UCSD-AML1 (cell line): ENCODE results near the gene B4GALNT1.
"Not testable (repeated sequence)": the region's sequence is repeated elsewhere in the genome, so short reads cannot be mapped to it uniquely, and the experiment has no call there.

ENCODE experiments used
- DNase-seq: peaks from one replicate; lab custom pipeline; 2025; ENCODE audit not compliant: unreplicated experiment; lab: John Stamatoyannopoulos, UW

Gene B4GALNT1

DNA sequence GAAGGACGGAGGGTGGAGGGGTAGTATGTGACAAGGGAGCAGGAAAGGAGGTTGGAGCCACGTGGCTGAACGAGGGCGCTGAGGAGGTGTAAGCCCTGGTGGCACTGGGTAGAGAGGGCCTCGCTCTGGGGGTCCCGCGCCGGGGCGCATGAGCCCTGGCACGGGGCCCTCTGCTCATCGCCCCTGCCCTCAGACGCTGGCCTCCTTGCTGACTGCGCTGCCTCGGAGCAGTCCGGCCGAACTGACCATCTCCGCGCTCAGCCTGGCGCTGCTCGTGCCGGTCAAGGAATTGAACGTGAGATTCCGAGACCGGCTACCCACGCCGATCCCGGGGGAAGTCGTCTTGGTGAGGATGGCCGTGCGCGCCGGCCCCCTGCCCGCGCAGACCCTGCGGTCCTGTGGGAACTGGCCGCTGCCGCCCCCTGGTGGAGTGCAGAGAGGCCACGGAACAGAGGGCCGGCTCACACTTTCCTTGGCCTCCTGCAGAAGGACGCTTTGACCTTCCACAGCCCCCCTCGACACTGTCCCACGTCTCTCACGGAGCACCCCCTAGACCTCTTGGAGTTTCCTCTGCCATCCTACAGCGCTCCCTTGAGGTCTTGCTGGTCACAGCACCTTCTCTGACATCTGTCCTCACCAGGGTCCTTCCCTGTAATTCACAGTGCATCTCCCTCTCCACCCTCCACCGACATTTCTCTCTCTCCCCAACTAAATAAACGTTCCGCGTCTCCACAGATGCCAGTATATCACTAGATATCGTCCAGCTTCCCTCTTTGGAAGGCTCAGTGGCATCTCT, 11.3 kb downstream of the B4GALNT1 start:
- DNase-seq, result peak; percentile 57

DNA sequence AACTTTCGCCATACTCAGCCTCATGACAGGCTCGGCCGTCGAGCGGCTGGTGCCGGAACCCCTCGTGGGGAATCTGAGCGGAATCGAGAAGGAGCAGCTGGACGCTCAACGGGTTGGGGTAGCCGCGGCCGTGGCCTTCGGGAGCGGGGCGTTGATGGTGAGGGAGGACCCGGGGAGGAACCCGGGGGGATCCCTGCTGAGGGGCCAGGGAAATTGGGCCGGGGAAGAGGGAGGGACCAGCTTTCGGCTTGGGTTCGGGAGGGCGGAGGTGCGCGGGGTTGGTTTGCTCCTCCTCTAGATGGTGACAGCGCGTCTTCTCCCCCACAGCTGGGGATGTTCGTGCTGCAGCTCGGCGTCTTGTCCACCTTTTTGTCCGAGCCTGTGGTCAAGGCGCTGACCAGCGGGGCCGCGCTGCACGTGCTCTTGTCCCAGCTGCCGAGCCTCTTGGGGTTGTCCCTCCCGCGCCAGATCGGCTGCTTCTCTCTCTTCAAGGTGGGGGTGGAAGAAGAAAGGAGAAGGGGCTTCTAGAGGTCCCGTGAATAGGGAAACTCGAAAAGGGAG, 12.0 kb downstream of the B4GALNT1 start:
- DNase-seq, result no peak

DNA sequence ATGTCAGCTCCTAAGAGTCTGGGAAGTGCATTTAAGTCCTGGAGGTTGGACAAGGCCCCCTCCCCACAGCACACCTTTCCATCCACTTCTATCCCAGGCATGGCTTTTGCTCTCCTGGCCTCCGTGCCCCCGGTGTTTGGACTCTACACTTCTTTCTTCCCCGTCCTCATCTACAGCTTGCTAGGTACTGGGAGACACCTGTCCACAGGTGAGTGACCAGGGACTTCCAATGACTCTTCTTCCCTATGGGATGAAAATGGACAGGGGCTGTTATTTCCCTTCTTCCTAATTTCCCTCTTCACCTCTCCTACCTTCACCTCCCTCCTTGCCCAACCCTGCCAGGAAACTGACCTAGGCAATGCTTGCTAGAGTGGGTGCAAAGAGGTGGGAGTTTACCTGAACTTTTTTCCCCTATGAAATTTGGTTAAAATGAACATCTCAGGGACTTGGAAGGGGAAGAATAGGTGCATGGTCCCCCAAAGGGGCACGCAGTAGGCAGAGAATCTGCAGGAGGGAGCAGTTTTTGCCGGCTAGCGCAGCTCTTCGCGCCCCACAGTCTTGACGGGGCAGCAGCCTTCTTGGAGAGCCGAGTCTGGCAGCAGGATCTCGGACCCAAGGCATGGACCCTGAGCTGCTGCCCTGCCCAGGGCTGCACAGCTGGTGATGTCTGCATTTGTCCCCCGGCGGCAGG, 12.6 kb downstream of the B4GALNT1 start:
- DNase-seq, result no peak

DNA sequence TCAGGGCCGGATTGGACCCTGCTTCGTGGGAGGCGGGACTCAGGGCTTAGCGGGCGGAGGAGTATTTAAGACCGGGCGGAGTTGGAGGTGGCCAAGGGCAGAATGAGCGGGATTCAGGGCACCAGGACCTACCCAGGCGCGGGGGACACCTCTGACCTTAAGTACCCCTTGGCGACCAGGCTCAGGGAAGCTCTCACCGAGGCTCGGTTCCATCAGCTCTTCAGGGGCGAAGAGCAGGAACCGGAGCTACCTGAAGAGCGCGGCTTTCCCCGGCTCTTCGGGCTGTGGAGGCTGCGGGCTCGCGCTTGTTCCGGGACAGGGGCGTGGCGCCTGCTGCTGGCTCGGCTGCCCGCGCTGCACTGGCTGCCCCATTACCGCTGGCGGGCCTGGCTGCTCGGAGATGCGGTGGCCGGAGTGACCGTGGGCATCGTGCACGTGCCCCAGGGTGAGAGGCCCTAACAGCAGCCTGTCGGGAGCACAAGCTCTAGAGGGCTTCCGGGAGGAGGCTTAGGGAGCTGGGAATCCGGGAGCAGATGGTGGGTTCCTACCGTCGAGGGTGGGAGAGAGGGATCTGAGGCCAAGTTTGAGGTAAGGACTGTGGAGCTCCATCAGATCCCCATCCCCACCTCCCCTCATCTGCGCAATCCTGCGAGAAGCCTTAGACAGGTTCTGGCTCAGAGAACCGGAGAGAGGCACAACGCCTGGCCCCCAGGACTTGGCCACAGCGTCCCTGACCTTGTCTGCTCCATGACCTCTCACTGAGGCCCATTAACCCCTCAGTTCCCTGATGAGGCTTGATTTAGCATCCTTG, 13.4 kb downstream of the B4GALNT1 start:
- no peak for DNase-seq

DNA sequence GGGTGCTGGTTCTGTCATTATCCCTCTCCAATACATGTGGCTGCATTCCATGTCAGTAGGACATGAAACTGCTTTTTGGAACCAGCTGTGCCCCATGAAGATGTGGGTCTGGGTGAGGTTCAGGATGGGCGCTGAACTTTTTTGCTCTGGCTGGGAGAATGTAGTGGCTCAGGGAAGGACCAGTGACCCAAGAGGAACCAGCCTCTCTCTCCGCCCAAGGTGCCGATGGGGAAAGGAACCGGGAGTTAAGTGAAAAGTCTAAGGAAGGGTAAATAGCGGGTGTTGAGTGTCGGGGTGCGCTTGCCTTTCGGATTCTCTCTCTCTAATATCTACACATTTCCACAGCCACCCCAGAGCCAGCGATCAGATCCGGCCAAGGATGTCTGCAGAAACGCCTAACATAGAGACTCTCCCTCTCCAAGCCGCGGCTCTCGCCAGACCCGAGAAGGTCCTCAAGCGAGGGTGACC, 14.0 kb downstream of the B4GALNT1 start:
- DNase-seq, result no peak

DNA sequence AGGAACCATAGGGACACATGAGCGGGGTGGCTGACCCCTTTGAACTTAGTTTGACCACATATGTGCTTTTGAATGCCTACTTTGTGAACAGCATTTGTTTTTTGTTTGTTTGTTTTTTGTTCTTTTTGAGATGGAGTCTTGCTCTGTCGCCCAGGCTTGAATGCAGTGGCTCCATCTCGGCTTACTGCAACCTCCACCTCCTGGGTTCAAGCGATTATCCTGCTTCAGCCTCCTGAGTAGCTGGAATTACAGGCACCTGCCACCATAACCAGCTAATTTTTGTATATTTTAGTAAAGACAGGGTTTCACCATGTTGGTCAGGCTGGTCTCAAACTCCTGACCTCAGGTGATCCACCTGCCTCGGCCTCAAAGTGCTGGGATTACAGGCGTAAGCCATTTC, 14.6 kb downstream of the B4GALNT1 start:
- DNase-seq, result not testable (repeated sequence)

DNA sequence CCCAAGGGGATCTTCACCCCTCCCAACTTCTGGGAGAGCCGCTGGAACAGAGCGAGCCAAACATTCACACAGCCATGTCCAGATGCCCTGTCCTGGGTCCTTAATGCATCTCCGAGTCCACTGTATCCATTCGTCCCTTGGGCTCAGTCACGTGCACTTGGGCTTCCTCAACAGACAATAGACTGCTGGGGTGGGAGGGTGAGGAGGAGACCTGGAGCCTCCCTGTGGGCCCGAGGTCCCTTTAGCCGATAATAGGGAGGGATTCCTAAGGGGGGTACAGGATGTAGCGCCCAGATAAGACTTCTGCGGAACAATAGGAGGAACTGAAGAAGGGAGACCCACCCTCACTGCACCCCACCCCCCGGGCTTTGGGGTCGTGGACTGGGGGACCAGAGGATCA, 15.1 kb downstream of the B4GALNT1 start:
- DNase-seq, result no peak

DNA sequence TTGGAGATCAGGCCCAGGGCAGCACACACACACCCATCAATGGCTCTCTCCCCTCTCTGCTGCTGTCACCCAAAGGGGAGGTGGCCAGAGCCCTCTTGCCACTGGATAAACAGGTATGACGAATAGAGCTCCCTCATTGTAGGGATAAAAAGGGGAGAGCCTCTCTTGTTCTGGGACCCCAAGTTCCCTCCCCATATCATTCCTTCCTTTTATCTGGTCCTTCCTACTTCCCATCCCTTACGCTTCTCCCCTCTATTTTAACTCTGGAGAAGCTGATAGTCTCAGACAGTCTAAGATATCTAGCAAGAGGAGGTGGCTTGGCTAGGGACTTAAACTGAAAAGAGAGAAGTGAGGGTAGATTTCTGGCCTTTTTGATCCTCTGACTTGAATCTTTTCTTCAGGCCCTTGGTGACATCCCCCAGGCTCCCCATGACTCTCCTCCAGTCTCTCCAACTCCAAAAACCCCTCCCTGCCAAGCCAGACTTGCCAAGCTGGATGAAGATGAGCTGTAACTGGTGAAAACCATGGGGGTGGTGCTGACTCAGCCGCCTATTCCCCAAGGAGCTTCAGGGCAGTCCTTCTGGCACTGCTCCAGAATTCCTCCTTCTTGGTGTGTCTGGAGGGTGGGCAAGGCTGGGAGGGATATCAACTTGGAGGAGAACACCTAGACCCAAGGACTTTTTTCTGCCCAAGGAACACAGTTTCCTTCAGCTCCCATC, 16.5 kb downstream of the B4GALNT1 start:
- DNase-seq, result no peak

DNA sequence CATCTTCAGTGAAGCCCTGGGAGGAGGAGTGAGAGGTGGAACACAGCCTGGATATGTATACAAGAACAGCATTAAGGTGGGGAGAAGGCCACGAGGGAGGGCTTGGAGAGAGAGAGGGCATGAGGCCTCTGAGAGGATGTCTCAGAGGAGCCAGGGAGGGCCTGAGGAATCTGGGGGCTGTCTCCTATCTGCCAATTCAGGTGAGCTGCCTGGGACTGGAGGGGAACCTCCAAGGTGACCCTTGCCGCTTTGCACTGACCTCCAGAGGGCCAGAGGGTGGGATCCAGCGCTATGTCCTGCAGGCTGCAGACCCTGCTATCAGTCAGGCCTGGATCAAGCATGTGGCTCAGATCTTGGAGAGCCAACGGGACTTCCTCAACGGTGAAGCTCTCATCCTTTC, 17.4 kb downstream of the B4GALNT1 start:
- DNase-seq, result no peak

DNA sequence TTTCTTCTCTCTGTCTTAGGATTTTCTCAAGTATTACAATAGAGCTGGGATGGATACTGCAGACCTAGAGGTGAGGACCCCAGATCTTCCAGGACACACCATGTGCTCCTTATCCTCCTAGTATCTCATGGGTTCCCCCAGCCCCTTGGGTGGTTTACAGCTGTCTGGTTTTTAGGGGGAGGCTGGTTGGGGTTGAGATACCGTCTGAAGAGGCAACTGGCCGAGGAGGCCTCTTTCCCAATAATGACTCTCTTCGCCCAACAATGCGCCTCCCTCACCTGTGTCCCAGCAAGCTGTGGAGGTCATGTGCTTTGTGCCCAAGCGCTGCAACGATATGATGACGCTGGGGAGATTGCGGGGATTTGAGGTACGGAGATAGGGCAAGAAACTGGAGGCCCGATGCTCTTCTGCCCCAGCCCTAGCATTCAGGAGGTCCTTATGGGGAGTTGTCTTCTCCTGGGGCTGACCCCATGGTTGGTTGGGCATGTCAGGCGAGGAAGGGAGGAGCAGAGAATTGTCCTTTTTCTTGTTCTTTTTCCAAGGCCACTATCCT, 18.0 kb downstream of the B4GALNT1 start:
- DNase-seq, result no peak

DNA sequence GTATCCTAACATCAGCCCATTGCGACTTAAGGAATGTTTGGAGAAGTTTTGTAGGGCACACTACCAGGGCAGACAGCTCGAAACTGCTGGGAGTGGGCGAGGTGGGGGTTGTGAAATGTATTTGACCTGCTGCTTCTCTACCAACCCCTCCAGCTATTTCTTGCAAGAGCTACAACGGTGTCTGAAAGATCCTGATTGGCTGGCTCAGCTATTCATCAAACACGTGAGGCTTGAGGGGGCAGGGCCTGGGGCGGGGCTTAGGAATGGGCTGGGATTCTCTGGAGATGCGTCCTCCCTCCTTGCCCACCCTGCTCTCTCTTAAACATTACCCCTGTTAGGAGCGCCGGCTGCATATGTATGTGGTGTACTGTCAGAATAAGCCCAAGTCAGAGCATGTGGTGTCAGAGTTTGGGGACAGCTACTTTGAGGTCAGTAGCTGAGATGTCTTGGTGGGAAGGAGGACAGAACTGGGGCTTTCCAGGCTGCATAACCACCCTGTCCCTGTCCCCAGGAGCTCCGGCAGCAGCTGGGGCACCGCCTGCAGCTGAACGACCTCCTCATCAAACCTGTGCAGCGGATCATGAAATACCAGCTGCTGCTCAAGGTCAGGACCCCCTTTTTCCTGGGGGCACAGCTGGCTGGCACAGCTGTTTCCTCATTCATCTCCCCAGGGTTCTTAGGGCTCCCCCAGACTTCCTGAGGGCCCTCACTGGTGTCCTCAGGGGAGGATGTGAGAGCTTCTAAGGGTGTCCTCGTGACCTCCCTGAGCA, 18.6 kb downstream of the B4GALNT1 start:
- no peak for DNase-seq

DNA sequence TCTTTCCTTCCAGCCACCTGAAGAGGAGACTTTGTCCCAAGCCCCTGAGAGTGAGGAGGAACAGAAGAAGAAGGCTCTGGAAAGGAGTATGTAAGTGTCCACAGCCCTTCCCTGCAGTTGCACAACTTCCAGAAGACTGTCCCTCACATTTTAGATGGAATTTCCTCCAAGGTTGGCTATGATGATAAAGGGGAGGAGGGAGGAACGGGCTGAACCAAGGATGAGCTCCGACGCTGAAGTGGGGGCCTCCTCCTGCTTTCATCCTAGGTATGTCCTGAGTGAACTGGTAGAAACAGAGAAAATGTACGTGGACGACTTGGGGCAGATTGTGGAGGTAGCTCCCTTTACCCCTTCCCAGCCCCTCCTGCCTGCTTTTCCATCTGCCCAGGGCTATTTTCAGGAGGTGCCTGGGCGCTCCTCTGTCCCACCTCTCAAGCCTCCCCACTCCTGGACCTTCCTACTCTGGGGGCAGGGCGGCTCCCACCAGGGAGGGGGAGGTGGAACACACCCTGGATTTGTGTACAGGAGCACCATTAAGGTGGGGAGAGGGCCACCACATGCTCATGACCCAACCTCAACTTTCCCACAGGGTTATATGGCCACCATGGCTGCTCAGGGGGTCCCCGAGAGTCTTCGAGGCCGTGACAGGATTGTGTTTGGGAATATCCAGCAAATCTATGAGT, 19.4 kb downstream of the B4GALNT1 start:
- DNase-seq, result no peak

DNA sequence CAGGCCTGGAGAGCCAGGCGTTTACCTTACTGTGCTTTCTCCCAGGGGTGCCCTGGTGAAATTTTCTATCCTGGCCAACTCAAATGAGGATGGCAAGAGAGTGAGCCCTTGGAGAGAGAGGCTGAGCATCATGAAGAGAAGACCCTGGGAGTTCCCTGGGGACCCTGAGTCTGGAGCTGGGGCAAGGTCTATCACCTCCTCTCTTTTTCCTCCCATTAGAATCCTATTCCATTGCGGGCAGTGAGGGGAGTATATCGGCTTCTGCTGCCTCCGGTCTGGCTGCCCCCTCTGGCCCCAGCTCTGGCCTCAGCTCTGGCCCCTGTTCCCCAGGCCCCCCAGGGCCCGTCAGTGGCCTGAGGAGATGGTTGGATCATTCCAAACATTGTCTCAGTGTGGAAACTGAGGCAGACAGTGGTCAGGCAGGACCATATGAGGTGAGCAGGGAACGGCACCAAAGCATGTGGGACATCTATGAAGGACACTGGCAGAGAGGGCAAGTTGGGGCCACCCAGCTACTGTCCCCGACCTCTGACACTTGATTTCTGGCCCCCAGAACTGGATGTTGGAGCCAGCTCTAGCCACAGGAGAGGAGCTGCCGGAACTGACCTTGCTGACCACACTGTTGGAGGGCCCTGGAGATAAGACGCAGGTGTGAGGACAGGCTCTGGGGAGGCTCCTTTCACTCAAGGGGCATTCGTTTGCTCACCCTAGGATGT, 20.1 kb downstream of the B4GALNT1 start:
- DNase-seq, result no peak

DNA sequence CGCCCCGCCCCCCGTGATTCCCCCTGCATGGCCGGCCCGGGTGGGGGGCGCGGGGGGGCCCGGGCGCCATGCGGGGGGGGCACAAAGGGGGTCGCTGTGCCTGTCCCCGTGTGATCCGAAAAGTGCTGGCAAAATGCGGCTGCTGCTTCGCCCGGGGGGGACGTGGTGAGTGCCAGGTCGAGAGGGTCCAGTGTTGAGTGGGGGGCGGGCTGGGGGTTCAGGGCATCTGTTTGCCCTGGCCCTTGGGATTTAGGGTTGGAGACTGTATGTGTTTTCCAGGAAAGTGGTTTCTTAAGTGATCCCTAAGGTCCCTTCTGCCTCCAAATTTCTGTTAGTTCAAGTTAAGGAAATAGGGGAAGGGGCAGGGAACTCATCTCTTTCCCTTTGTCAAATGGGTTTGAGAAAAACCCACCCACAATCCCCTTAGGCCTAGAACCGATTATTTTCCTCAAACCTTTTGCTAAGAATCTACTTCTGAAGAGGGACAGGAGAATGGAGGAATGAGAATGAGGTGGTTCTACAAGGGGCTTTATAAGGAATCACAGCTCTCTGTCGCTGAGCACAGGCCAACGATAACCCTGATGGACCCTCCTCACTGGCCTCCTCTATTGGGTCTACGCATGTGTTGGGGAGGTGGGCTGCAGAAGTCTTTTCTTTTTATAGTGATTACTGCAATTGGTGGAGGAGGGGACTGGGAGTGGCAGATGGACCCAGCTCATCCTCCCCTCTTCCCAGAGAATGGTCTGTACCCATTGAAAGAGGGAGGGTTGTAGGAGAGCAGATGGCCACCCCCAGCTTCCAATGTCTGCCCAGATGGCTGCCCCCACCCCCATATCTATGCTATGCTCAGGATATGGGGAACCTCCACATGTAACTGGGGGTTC, 20.9 kb downstream of the B4GALNT1 start:
- DNase-seq, result no peak

DNA sequence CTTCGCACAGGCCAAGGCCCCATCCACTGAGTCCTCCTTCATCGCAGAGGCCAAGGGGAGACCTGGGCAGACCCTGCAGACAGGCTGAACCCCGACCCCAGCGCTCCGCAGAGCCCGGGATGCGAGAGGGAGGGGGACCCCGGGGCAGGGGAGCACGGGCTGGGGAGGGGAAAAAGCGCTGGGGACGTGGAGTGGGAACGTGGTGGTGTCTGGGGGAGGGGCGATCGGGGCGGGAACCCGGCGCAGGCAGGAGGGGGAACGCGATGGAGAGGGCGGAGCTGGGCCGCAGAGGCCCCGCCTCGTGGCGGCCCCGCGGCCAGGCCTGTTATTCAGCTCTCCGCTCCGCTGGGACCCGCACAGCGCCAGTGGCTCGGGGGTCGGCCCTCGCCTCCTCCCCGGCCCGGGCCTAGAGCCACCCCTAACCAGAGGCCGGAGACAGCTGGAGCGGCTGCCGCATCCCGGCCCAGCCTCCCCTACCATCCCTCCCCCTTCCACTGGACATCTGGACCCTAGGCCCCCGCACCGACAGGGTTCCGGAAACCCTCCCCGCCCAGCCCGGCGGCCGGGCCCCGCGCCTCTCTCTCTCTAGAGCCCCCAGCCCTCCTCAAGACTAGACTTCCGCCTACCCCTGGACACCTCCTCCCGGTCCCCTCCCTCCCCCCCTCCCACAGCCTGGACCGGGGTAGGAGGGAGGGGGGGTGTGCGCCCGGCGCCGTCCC, 21.7 kb downstream of the B4GALNT1 start, which contains the start of gene ARHGEF25:
ARHGEF25 (plus strand) TSS at position 328 of the 719 bp plus-strand sequence. CDS start 460 bp downstream, outside the sequence.
- DNase-seq, result peak; percentile 28

DNA sequence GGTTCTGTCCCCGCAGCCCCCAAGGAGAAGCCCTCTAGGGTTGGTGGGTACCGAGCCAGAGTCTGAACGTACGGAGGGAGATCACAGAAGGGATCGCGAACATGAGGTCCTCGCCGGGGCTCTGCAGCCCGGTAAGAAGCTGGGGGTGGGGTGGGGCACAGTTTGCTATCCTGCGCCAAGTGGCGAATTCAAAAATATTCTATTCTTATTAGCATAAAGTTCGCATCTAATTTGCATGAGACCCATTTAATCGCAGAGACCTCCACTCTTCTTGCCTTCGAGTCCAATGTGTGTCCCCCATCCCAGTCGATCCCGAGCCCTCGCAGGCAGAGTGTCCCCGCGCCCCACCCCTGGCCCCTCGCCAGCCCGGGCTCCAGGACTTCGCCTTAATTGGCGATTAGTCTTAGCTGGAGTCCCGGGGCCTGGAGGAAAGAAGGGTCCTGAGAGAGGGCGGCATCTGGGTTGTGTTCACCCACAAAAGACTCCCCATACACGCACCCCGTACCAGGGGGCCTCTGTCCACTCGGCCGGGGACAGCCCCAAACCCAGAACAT, 22.4 kb downstream of the B4GALNT1 start:
- no peak for DNase-seq
